ENCODE data around the gene ELAC2. TPM values are rescaled to one million over a fixed set of nuclear protein-coding genes. Genes with fewer than 3 reads are reported as not detected.

The ELAC2 gene
- total and polyA plus RNA-seq, 2 donors (not counting 1 experiment from before 2014, with no cell fraction given) = 58.1 to 79.4 TPM

DNA sequence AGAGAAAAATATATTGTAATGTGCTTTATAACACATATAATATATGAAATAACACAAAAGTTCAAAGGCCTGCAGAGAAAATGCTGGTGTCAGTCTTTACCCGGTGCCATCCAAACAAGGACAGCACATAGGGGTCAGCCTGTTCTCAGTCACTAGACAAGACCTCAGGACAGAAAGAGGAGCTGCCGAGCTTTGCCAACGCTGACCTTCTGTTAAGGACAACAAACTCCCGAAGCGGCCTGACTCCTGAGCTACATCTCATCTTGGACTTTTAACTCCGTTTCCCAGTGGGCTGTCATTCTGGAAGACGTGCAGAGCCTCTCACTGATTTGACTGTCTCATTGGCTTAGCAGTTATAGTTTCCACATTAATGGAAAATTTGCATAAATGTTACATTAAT is 6.9 kb downstream of the ELAC2 start:
- no peak overlapping the region for H2AFZ ChIP-seq (ENCODE audit: insufficient read depth, low read depth, low read length, poor library complexity, severe bottlenecking)
- TF ChIP-seq, protein P1, sequence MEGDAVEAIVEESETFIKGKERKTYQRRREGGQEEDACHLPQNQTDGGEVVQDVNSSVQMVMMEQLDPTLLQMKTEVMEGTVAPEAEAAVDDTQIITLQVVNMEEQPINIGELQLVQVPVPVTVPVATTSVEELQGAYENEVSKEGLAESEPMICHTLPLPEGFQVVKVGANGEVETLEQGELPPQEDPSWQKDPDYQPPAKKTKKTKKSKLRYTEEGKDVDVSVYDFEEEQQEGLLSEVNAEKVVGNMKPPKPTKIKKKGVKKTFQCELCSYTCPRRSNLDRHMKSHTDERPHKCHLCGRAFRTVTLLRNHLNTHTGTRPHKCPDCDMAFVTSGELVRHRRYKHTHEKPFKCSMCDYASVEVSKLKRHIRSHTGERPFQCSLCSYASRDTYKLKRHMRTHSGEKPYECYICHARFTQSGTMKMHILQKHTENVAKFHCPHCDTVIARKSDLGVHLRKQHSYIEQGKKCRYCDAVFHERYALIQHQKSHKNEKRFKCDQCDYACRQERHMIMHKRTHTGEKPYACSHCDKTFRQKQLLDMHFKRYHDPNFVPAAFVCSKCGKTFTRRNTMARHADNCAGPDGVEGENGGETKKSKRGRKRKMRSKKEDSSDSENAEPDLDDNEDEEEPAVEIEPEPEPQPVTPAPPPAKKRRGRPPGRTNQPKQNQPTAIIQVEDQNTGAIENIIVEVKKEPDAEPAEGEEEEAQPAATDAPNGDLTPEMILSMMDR (IDR thresholded peaks at IDR 0.05) = no peak
- no peak for TF ChIP-seq EZH2 (IDR thresholded peaks at IDR 0.05; ENCODE audit: borderline replicate concordance, insufficient read depth, low read depth, low read length, poor library complexity, severe bottlenecking)
- H3K79me2 ChIP-seq (ENCODE audit: control insufficient read depth, insufficient read depth, low read length) = peaks cover 13% of the 10 kb centered on the region
- WGBS (ENCODE audit: insufficient coverage) = 98% methylated on average over 6 of the region's 7 CpGs
- no peak overlapping the region for H3K4me3 ChIP-seq (ENCODE audit: control extremely low read depth in 1 of 5, extremely low read depth in 1 of 5, insufficient read depth in 1 of 5, low read depth in 2 of 5, low read length in 4 of 5)
- CTCF ChIA-PET = no interaction called here
- Mint-ChIP-seq H3K4me1 (peaks cover 5% of the 10 kb centered on the region), H3K9me3 (ENCODE audit: insufficient read depth) (no peaks in the 10 kb centered on the region), H3K27me3 (no peaks in the 10 kb centered on the region), H3K4me3 (no peak overlapping the region), H3K27ac (no peak overlapping the region)
- DNase-seq (no peak), ATAC-seq (ENCODE audit: low read depth) (no peak)
- no peaks in the 10 kb centered on the region for H3K9me3 ChIP-seq (ENCODE audit: control extremely low read depth in 1 of 3, control insufficient read depth in 2 of 3, insufficient read depth in 1 of 3, low read length in 2 of 3)
- H3K27me3 ChIP-seq (replicated peaks in 1 of 4; ENCODE audit: control extremely low read depth in 1 of 4, control insufficient read depth in 3 of 4, insufficient read depth in 4 of 4, low read length in 3 of 4) = no peaks in the 10 kb centered on the region
- peaks cover 19 to 67% of the 10 kb centered on the region in 2 experiments for H3K36me3 ChIP-seq (replicated peaks in 1 of 2; ENCODE audit: control extremely low read depth in 1 of 2, control insufficient read depth in 1 of 2, extremely low read depth in 1 of 2, insufficient read depth in 2 of 2, low read length in 1 of 2)
- intact Hi-C loops (cut with micrococcal nuclease) = loop anchor here (10.0 kb wide), 1 partner anchor 226 kb away; the partner anchor contains the start of gene ARHGAP44
- no peak overlapping the region for H3K9ac ChIP-seq (ENCODE audit: low read length)
- H3K27ac ChIP-seq (ENCODE audit: low read length in 2 of 2) = no peak overlapping the region
- POLR2A ChIA-PET = no interaction called here
- H3K4me1 ChIP-seq (ENCODE audit: control insufficient read depth in 2 of 2, insufficient read depth in 2 of 2, low read length in 2 of 2) = no peaks in the 10 kb centered on the region
- H3K4me2 ChIP-seq (replicated peaks; ENCODE audit: low read depth, low read length, poor library complexity, severe bottlenecking) = no peak overlapping the region
- peaks cover 4% of the 10 kb centered on the region for H4K20me1 ChIP-seq (ENCODE audit: control insufficient read depth, insufficient read depth, low read length, poor library complexity, severe bottlenecking)

DNA sequence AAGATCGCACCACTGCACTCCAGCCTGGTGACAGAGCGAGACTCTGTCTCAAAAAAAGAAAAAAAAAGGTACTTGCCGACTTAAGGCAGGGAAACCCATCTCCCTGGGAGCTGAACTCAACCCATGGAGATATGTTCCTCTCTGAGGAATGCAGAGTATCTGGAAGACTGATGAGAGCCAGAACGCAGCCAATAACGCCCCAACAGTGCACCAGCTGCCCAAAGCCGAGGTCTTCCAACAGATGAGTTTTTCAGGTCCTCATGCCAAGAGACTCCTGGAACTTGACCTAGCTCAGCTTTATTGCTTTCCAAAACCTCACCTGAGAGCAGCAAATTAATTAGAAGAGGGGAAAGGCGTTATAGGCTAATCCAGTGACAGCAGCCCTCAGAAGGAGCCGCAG is 9.4 kb downstream of the ELAC2 start:
- ATAC-seq (ENCODE audit: low read depth) (no peak), DNase-seq (no peak)
- Histone ChIP-seq H3K36me3 (replicated peaks in 1 of 2; ENCODE audit: control extremely low read depth in 1 of 2, control insufficient read depth in 1 of 2, extremely low read depth in 1 of 2, insufficient read depth in 2 of 2, low read length in 1 of 2) (peaks cover 13 to 63% of the 10 kb centered on the region in 2 experiments), H3K79me2 (ENCODE audit: control insufficient read depth, insufficient read depth, low read length) (no peaks in the 10 kb centered on the region), H3K27me3 (replicated peaks in 1 of 4; ENCODE audit: control extremely low read depth in 1 of 4, control insufficient read depth in 3 of 4, insufficient read depth in 4 of 4, low read length in 3 of 4) (no peaks in the 10 kb centered on the region), H3K4me3 (ENCODE audit: control extremely low read depth in 1 of 5, extremely low read depth in 1 of 5, insufficient read depth in 1 of 5, low read depth in 2 of 5, low read length in 4 of 5) (no peak overlapping the region), H3K9me3 (ENCODE audit: control extremely low read depth in 1 of 3, control insufficient read depth in 2 of 3, insufficient read depth in 1 of 3, low read length in 2 of 3) (no peaks in the 10 kb centered on the region), H3K27ac (ENCODE audit: low read length in 2 of 2) (no peak overlapping the region), H4K20me1 (ENCODE audit: control insufficient read depth, insufficient read depth, low read length, poor library complexity, severe bottlenecking) (peaks cover 4% of the 10 kb centered on the region), H3K4me2 (replicated peaks; ENCODE audit: low read depth, low read length, poor library complexity, severe bottlenecking) (no peak overlapping the region), H2AFZ (ENCODE audit: insufficient read depth, low read depth, low read length, poor library complexity, severe bottlenecking) (no peak overlapping the region), H3K9ac (ENCODE audit: low read length) (no peak overlapping the region), H3K4me1 (ENCODE audit: control insufficient read depth in 2 of 2, insufficient read depth in 2 of 2, low read length in 2 of 2) (no peaks in the 10 kb centered on the region)
- 100% methylated on average over 8 of the region's 8 CpGs for WGBS (ENCODE audit: insufficient coverage)
- Mint-ChIP-seq H3K27ac (no peak overlapping the region), H3K9me3 (ENCODE audit: insufficient read depth) (no peaks in the 10 kb centered on the region), H3K4me1 (no peaks in the 10 kb centered on the region), H3K4me3 (no peak overlapping the region), H3K27me3 (no peaks in the 10 kb centered on the region)
- CTCF ChIA-PET = interaction anchor here (1.0 to 1.1 kb wide), 2 partner anchors 9 to 22 kb away, joined by 3 read pairs; no protein-coding TSS in a partner anchor
- TF ChIP-seq EZH2 (IDR thresholded peaks at IDR 0.05; ENCODE audit: borderline replicate concordance, insufficient read depth, low read depth, low read length, poor library complexity, severe bottlenecking) = no peak
- TF ChIP-seq, protein P1 (IDR thresholded peaks at IDR 0.05) = no peak
- POLR2A ChIA-PET = no interaction called here
- intact Hi-C loops (cut with micrococcal nuclease) = no loop called here

Data from B cell (primary cell).